GM23338 (cell line): ENCODE measurements around the gene HACL1.

Experiments
- CTCF ChIP-seq, 2 experiments: fragments of 200-600 bp in 1 of 2; sonication (generic) in 1 of 2; conservative IDR thresholded peaks; 2 replicates each; pipeline versions ENCODE4 v1.5.1 to v1.6.1; 2016 to 2017; ENCODE audit warnings: antibody characterized with exemption in 2 of 2, low read depth in 2 of 2, mild to moderate bottlenecking in 2 of 2, moderate library complexity in 1 of 2
- EZH2 ChIP-seq: fragments of 200-600 bp; sonication (generic); IDR thresholded peaks from one replicate; pipeline ENCODE4 v1.8.0; 2017; ENCODE audit warnings: antibody characterized with exemption, mild to moderate bottlenecking, low read depth; ENCODE audit not compliant: unreplicated experiment
- EZH2phosphoT487 ChIP-seq: fragments of 200-600 bp; sonication (generic); IDR thresholded peaks from one replicate; pipeline ENCODE4 v1.8.1; 2018; ENCODE audit warnings: antibody characterized with exemption; ENCODE audit not compliant: unreplicated experiment
- JUNB ChIP-seq: IDR thresholded peaks from one replicate; pipeline ENCODE4 v1.6.1; 2016; ENCODE audit warnings: antibody characterized with exemption; ENCODE audit not compliant: unreplicated experiment
- POLR2AphosphoS5 ChIP-seq: IDR thresholded peaks from 2 replicates; pipeline ENCODE4 v1.6.1; 2016; ENCODE audit warnings: antibody characterized with exemption, low read depth
- REST ChIP-seq: IDR thresholded peaks from one replicate; pipeline ENCODE4 v1.6.1; 2018; ENCODE audit warnings: antibody characterized with exemption; ENCODE audit not compliant: unreplicated experiment

GRCh38 chr3:15579051-15579450 is 22.3 kb downstream of the HACL1 start:
- TF ChIP-seq JUNB (no peak), CTCF (conservative IDR thresholded peaks at IDR 0.05; ENCODE audit: low read depth in 2 of 2) (no peak), EZH2phosphoT487 (no peak), POLR2AphosphoS5 (no peak), EZH2 (no peak), REST (no peak)
